OCI-LY1 (cell line): ENCODE results near the gene ABCC3.

Experiments
- EZH2 ChIP-seq: fragments of 200-600 bp; sonication (generic), shearing (Covaris generic); IDR thresholded peaks from 2 replicates; pipeline ENCODE4 v1.8.0; 2017; ENCODE audit warnings: borderline replicate concordance, mixed run types, mild to moderate bottlenecking, antibody characterized with exemption, low read length, moderate library complexity, mixed read lengths
- TF ChIP-seq, protein P1 (sequence below): fragments of 200-600 bp; sonication (generic), shearing (Covaris generic); IDR thresholded peaks from 2 replicates; pipeline ENCODE4 v1.5.1; 2017; ENCODE audit warnings: mild to moderate bottlenecking, antibody characterized with exemption, low read length, moderate library complexity, mixed read lengths

DNA sequence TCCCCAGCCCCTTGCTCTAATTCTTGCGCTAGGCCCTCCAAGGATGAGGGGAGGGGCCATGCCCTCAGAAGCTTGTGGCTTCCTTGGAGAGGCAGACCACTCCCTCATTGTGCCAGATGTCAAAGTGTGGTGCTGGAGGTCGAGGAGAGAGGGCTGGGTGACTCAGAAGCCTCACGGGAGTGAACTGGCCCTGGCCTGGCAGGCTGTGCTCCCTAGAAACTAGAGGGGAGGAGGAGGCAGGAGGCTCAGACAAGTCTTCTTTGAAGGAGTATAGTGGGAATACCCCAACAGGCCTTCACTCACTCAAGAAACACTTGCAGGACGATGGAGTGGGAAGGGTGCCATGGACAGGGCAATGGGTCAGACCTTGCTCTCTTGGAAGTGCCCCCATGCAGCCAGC is 54.6 kb downstream of the ABCC3 start:
- TF ChIP-seq, protein P1, sequence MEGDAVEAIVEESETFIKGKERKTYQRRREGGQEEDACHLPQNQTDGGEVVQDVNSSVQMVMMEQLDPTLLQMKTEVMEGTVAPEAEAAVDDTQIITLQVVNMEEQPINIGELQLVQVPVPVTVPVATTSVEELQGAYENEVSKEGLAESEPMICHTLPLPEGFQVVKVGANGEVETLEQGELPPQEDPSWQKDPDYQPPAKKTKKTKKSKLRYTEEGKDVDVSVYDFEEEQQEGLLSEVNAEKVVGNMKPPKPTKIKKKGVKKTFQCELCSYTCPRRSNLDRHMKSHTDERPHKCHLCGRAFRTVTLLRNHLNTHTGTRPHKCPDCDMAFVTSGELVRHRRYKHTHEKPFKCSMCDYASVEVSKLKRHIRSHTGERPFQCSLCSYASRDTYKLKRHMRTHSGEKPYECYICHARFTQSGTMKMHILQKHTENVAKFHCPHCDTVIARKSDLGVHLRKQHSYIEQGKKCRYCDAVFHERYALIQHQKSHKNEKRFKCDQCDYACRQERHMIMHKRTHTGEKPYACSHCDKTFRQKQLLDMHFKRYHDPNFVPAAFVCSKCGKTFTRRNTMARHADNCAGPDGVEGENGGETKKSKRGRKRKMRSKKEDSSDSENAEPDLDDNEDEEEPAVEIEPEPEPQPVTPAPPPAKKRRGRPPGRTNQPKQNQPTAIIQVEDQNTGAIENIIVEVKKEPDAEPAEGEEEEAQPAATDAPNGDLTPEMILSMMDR: no peak
- no peak for TF ChIP-seq EZH2
